PC-9 (cell line): ENCODE measurements around the gene PLXNA3. TPM values are rescaled to one million over a fixed set of nuclear protein-coding genes. Genes with fewer than 3 reads are reported as not detected.

Experiments
- BruUV-seq: library from RNA; stranded (reverse); fragments of 400-500 nt; replicated peaks from 2 replicates; lab custom pipeline; 2021; lab: Mats Ljungman, UMichigan
- CTCF ChIA-PET: fragments of 300-600 bp; sonication (Branson Sonifier 250); formaldehyde crosslinking; loops from one replicate; lab custom pipeline; 2022; ENCODE audit warnings: antibody characterized with exemption; lab: Charles Lee
- POLR2A ChIA-PET: fragments of 300-600 bp; sonication (Branson Sonifier 250); formaldehyde crosslinking; loops from one replicate; lab custom pipeline; 2022; ENCODE audit warnings: antibody characterized with exemption; ENCODE audit not compliant: unreplicated experiment; lab: Charles Lee
- DNase-seq, 2 experiments: peaks; one replicate each; pipeline versions ENCODE4 v3.0.0 to v3.0.0-alpha.2; 2015 to 2022; ENCODE audit warnings: mixed read lengths in 1 of 2
- H2AFZ ChIP-seq: fragments of 200-600 bp; sonication (generic); 2 replicates; pipeline ENCODE4 v1.8.1; 2017; ENCODE audit warnings: antibody characterized with exemption
- H3F3A ChIP-seq: fragments of 200-600 bp; sonication (generic); 2 replicates; pipeline ENCODE4 v1.8.1; 2017; ENCODE audit warnings: antibody characterized with exemption, mild to moderate bottlenecking, low read depth; ENCODE audit not compliant: insufficient read depth
- H3K27ac ChIP-seq: fragments of 200-600 bp; sonication (generic); 2 replicates; pipeline ENCODE4 v1.6.1; 2016; ENCODE audit warnings: mixed run types
- H3K27me3 ChIP-seq: fragments of 200-600 bp; sonication (generic); 2 replicates; pipeline ENCODE4 v1.6.1; 2016; ENCODE audit warnings: low read depth, mixed run types; ENCODE audit not compliant: insufficient read depth
- H3K36me3 ChIP-seq: fragments of 200-600 bp; sonication (generic); 2 replicates; pipeline ENCODE4 v1.6.1; 2016; ENCODE audit warnings: low read depth, mixed run types
- H3K4me1 ChIP-seq: fragments of 200-600 bp; sonication (generic); replicated peaks from 2 replicates; pipeline ENCODE4 v1.6.1; 2016; ENCODE audit warnings: mixed run types; ENCODE audit not compliant: insufficient read depth
- H3K4me2 ChIP-seq: fragments of 200-600 bp; sonication (generic); 2 replicates; pipeline ENCODE4 v1.6.1; 2017; ENCODE audit warnings: mixed run types
- H3K4me3 ChIP-seq: fragments of 200-600 bp; sonication (generic); 2 replicates; pipeline ENCODE4 v1.6.1; 2016; ENCODE audit warnings: mixed run types
- H3K79me2 ChIP-seq: fragments of 200-600 bp; sonication (generic); 2 replicates; pipeline ENCODE4 v1.6.1; 2017; ENCODE audit warnings: low read depth, mixed run types
- H3K9me2 ChIP-seq: fragments of 200-600 bp; sonication (generic); 2 replicates; pipeline ENCODE4 v1.8.1; 2017; ENCODE audit warnings: mild to moderate bottlenecking; ENCODE audit not compliant: insufficient read depth
- H3K9me3 ChIP-seq: fragments of 200-600 bp; sonication (generic); 2 replicates; pipeline ENCODE4 v1.8.1; 2016; ENCODE audit warnings: low read depth; ENCODE audit not compliant: insufficient read depth
- H4K20me1 ChIP-seq: fragments of 200-600 bp; sonication (generic); 2 replicates; pipeline ENCODE4 v1.8.1; 2017; ENCODE audit not compliant: insufficient read depth
- EZH2 ChIP-seq: fragments of 200-600 bp; sonication (generic); IDR thresholded peaks from 2 replicates; pipeline ENCODE4 v1.8.0; 2017; ENCODE audit warnings: antibody characterized with exemption, low read depth
- intact Hi-C: fragments of 100-400 bp; cut with micrococcal nuclease; formaldehyde crosslinking; loops from one replicate; pipeline ENCODE4 v1.10.0; 2022; ENCODE audit not compliant: unreplicated experiment
- total RNA-seq: library from RNA; stranded (reverse); gene quantifications from 2 replicates; pipeline ENCODE4 v1.2.3, GENCODE V29; 2021
- TF ChIP-seq, protein P1 (sequence below): fragments of 200-600 bp; sonication (generic); conservative IDR thresholded peaks from 2 replicates; pipeline ENCODE4 v1.6.1; 2017; ENCODE audit warnings: mixed run types, antibody characterized with exemption, mild to moderate bottlenecking, moderate library complexity

PLXNA3 gene
- total RNA-seq, 1 experiment from 2014 or later = 124 TPM

DNA sequence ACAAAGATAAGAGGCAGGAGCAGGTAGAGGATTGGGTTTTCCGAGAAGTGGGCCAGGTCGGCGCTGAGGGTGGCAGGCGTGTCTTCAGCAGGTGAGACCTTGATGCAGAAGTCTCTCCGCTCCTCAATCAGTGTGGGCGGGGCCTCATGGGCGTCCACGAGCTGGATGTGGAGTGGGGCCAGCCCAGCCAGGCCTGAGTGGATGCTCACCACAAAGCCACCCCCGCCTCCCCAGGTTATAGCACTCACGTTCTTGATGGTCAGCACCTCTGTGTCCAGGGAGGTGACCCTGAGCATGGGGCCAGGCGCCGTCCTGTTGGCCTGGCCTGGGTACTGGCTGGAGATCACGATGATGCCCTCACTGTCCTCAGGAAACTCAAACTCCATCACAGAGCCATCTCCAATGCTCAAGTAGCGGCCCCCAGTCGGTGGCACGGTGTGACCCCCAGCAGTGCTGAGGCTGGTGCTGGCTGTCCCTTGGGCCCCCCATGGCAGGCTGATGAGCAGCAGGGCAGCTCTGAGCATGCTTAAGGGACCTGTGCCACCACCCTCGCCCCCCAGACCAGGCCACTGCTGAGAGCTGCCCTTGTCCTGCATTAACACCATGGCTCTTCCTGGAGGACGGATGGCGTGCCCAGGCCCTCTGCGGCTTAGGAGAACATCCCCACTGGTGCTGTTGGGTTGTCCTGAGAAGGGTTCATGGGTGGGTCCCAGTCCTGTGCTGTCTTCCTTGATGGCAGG, 30.4 kb downstream of the PLXNA3 start:
- ChIA-PET POLR2A (no interaction called here), CTCF (no interaction called here)
- Histone ChIP-seq H2AFZ (no peak overlapping the region), H4K20me1 (no peaks in the 10 kb centered on the region), H3K36me3 (no peaks in the 10 kb centered on the region), H3K4me3 (no peak overlapping the region), H3K9me2 (no peaks in the 10 kb centered on the region), H3K27me3 (no peaks in the 10 kb centered on the region), H3F3A (peaks cover 9% of the 10 kb centered on the region; the same call in 1 of the 2 replicates), H3K79me2 (peaks cover 14% of the 10 kb centered on the region), H3K4me1 (peaks cover 30% of the 10 kb centered on the region), H3K4me2 (0 out of 2 replicates have a peak overlapping the region, but pooled peaks have one; percentile 91), H3K27ac (no peak overlapping the region), H3K9me3 (no peaks in the 10 kb centered on the region)
- DNase-seq = no peak
- intact Hi-C loops = loop anchor here (5.0 kb wide), 1 partner anchor 91 kb away; the partner anchor contains the start of gene RPL10
- BruUV-seq = no TSS peak
- TF ChIP-seq, protein P1, sequence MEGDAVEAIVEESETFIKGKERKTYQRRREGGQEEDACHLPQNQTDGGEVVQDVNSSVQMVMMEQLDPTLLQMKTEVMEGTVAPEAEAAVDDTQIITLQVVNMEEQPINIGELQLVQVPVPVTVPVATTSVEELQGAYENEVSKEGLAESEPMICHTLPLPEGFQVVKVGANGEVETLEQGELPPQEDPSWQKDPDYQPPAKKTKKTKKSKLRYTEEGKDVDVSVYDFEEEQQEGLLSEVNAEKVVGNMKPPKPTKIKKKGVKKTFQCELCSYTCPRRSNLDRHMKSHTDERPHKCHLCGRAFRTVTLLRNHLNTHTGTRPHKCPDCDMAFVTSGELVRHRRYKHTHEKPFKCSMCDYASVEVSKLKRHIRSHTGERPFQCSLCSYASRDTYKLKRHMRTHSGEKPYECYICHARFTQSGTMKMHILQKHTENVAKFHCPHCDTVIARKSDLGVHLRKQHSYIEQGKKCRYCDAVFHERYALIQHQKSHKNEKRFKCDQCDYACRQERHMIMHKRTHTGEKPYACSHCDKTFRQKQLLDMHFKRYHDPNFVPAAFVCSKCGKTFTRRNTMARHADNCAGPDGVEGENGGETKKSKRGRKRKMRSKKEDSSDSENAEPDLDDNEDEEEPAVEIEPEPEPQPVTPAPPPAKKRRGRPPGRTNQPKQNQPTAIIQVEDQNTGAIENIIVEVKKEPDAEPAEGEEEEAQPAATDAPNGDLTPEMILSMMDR = no peak
- no peak for TF ChIP-seq EZH2

DNA sequence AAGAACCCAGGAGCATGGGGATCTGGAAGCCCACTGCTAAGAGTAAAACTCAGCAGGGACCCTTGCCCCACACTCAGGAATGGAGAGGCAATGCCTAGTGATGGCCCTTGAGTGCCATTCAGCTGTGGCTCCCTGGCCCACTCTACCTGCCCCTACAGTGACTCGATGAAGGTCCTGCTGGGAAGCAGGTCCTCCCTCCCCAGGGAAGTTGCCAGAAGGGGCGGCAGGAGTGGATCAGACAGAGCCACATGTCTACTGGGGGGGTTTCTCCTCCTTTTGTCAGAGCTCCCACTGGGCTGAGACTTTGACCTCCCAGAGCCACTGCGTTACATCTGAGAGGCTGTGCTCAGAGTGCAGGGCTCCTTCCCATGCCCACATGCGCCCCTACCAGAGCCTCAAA, 31.1 kb downstream of the PLXNA3 start:
- Histone ChIP-seq H3F3A (peaks cover 9% of the 10 kb centered on the region; the same call in 1 of the 2 replicates), H3K79me2 (peaks cover 14% of the 10 kb centered on the region), H2AFZ (no peak overlapping the region), H3K27me3 (no peaks in the 10 kb centered on the region), H3K4me1 (peaks cover 27% of the 10 kb centered on the region), H3K9me3 (no peaks in the 10 kb centered on the region), H3K27ac (no peak overlapping the region), H3K4me3 (peak overlapping the region; percentile 65; the same call in 1 of the 2 replicates), H4K20me1 (no peaks in the 10 kb centered on the region), H3K36me3 (no peaks in the 10 kb centered on the region), H3K9me2 (no peaks in the 10 kb centered on the region), H3K4me2 (peak overlapping the region; percentile 91)
- no TSS peak for BruUV-seq
- intact Hi-C loops = loop anchor here (5.0 kb wide), 1 partner anchor 92 kb away; the partner anchor contains the start of gene RPL10
- no peak for DNase-seq
- TF ChIP-seq, protein P1 = no peak
- TF ChIP-seq EZH2 = no peak
- CTCF ChIA-PET = no interaction called here
- POLR2A ChIA-PET = interaction anchor here (0.6 to 1.9 kb wide), 3 partner anchors 53 to 118 kb away, joined by 4 to 14 read pairs (median 9); no protein-coding TSS in a partner anchor

DNA sequence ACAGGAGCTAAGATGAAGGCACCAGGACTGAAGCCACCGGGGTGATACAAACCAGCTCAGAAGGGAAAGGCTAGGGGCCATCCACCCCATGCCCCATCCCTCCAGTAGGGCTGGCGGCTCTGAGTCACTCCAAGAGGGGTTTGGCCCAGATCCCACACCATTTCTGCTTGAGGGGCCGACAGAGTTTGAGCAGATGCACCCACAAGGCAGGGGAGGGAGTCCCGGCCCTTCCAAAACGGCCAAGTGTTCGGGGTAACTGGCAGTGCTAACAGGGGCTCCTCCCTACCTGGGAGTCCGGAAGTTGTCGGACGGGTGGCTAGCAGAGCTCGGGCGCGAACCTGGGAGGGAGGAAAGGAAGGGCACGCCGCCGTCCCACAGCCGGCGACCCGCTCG, 31.9 kb downstream of the PLXNA3 start:
- Histone ChIP-seq H3K36me3 (no peaks in the 10 kb centered on the region), H3K9me2 (no peaks in the 10 kb centered on the region), H3K9me3 (no peaks in the 10 kb centered on the region), H2AFZ (peak overlapping the region; percentile 59), H3K79me2 (peaks cover 8% of the 10 kb centered on the region), H3K4me1 (peaks cover 19% of the 10 kb centered on the region), H3F3A (peaks cover 9% of the 10 kb centered on the region; the same call in 1 of the 2 replicates), H3K4me2 (peak overlapping the region; percentile 91), H3K4me3 (peak overlapping the region; percentile 65), H3K27ac (no peak overlapping the region), H4K20me1 (no peaks in the 10 kb centered on the region), H3K27me3 (no peaks in the 10 kb centered on the region)
- TF ChIP-seq, protein P1 = no peak
- no peak for TF ChIP-seq EZH2
- ChIA-PET CTCF (interaction anchor here (1.2 kb wide), 1 partner anchor 116 kb away, joined by 8 read pairs; the partner anchor contains the start of gene FLNA), POLR2A (interaction anchor here (0.6 to 1.9 kb wide), 15 partner anchors 10 to 533 kb away, joined by 3 to 14 read pairs (median 5); partner anchors contain the start of gene FAM3A)
- no peak for DNase-seq
- intact Hi-C loops = loop anchor here (1.0 to 2.0 kb wide), 3 partner anchors 26 to 81 kb away; partner anchors contain the start of genes DNASE1L1 and FAM3A
- no TSS peak for BruUV-seq
